Measurements from ENCODE around the gene SHTN1.
A peak's percentile ranks its signal among the peaks of the same experiment; 100 is the strongest.

Gene SHTN1, protein sequence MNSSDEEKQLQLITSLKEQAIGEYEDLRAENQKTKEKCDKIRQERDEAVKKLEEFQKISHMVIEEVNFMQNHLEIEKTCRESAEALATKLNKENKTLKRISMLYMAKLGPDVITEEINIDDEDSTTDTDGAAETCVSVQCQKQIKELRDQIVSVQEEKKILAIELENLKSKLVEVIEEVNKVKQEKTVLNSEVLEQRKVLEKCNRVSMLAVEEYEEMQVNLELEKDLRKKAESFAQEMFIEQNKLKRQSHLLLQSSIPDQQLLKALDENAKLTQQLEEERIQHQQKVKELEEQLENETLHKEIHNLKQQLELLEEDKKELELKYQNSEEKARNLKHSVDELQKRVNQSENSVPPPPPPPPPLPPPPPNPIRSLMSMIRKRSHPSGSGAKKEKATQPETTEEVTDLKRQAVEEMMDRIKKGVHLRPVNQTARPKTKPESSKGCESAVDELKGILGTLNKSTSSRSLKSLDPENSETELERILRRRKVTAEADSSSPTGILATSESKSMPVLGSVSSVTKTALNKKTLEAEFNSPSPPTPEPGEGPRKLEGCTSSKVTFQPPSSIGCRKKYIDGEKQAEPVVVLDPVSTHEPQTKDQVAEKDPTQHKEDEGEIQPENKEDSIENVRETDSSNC

DNA sequence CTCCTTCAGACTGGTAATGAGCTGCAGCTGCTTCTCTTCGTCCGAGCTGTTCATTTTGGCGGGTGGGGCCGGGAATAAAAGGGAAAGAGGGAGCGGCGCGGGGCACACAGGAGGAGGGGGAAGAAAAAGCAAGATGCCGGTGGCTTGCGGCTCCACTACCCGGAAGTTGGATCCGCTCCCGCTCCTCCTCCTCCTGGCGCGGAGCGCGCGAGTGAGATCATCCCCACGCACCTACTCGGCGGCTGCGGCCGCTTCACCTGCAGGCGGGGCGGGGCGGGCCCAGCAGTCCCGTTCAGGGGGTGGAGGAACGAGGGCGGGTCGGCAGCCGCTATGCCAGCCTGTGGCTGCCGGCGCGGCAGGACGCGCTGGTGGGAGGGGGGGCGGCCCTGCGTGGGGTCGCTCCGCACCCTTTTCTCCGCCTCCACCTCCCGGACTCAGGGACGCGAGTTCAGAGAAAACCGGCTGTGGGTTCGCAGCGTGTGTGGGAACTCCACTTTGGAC, at the start of gene SHTN1:
SHTN1 (minus strand) TSS at position 162 of the 501 bp plus-strand sequence; CDS start at position 54, 108 bp downstream.
- Histone ChIP-seq H3K9me3 (ENCODE audit: low read depth, low read length) (no peaks in the 10 kb centered on the region), H3K36me3 (ENCODE audit: insufficient read depth, low read length) (no peaks in the 10 kb centered on the region), H3K4me3 (peak within 1 kb of the TSS; percentile 85), H3K27ac (no peak within 1 kb of the TSS), H3K9ac (ENCODE audit: insufficient read length) (peak within 1 kb of the TSS; percentile 74)
- TF ChIP-seq FOXP2 (optimal IDR thresholded peaks at IDR 0.05; ENCODE audit: control extremely low read depth, extremely low read length, insufficient read depth): no peak
- no peak for TF ChIP-seq EZH2 (IDR thresholded peaks at IDR 0.05)
- peak; percentile 21; the same call in 1 of the 2 replicates for TF ChIP-seq POLR2AphosphoS5 (IDR thresholded peaks at IDR 0.05; ENCODE audit: borderline replicate concordance, low read depth, low read length)
- no peak for DNase-seq (ENCODE audit: low read depth, low spot score)

DNA sequence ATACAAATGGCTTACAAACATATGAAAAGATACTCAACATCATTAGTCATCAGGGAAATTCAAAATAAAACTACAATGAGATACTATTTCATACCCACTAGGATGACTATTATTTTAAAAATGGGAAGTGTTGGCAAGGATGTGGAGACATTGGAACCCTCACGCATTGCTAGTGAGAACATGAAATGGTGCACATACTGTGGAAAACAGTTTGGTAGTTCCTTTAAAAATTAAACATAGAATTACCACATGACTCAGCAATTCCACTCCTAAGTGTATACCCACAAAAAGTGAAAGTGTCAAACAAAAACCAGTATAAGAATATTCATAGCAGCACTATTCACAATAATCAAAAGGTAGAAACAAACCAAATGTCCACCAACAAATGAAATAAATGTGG, 48.5 kb upstream of the SHTN1 start:
- Histone ChIP-seq H3K36me3 (ENCODE audit: insufficient read depth, low read length) (no peaks in the 10 kb centered on the region), H3K4me3 (no peak overlapping the region), H3K9ac (ENCODE audit: insufficient read length) (no peak overlapping the region), H3K9me3 (ENCODE audit: low read depth, low read length) (no peaks in the 10 kb centered on the region), H3K27ac (no peak overlapping the region)
- no peak for TF ChIP-seq FOXP2 (optimal IDR thresholded peaks at IDR 0.05; ENCODE audit: control extremely low read depth, extremely low read length, insufficient read depth)
- TF ChIP-seq POLR2AphosphoS5 (IDR thresholded peaks at IDR 0.05; ENCODE audit: borderline replicate concordance, low read depth, low read length): no peak
- no peak for TF ChIP-seq EZH2 (IDR thresholded peaks at IDR 0.05)
- no peak for DNase-seq (ENCODE audit: low read depth, low spot score)

DNA sequence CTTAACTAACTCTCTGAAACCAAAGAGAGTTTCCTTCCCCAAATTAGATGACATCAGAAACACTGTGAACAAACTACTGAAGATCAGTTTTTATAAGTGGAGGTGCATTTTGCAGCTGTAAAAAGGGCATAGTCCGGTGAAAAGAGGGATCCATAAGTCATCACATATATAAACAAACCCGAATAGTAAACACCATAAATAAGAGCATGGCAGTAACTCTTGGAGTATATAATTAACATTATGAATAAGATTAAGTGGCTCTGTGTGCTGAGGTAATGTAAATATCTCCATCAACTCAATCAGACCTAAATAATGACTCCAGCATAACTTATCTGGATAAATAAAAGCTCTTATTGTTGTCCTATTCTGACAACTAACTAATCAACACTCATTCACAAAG, 43.0 kb upstream of the SHTN1 start:
- Histone ChIP-seq H3K9ac (ENCODE audit: insufficient read length) (no peak overlapping the region), H3K9me3 (ENCODE audit: low read depth, low read length) (no peaks in the 10 kb centered on the region), H3K4me3 (no peak overlapping the region), H3K27ac (no peak overlapping the region), H3K36me3 (ENCODE audit: insufficient read depth, low read length) (no peaks in the 10 kb centered on the region)
- DNase-seq (ENCODE audit: low read depth, low spot score): no peak
- no peak for TF ChIP-seq POLR2AphosphoS5 (IDR thresholded peaks at IDR 0.05; ENCODE audit: borderline replicate concordance, low read depth, low read length)
- TF ChIP-seq EZH2 (IDR thresholded peaks at IDR 0.05): no peak
- TF ChIP-seq FOXP2 (optimal IDR thresholded peaks at IDR 0.05; ENCODE audit: control extremely low read depth, extremely low read length, insufficient read depth): no peak

DNA sequence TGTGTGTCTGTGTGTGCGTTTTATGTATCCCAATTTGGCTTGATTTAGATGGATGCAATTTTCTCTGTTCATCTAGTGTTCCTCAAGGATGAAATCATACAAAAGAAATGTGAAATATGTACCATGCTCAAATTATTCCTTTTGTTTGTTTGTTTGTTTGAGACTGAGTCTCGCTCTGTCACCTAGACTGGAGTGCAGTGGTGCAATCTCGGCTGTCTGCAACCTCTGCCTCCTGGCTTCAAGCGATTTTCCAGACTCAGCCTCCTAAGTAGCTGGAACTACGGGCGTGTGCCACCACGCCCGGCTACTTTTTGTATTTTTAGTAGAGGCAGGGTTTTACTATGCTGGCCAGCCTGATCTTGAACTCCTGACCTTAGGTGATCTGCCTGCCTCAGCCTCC, 11.3 kb upstream of the SHTN1 start:
- no peak for TF ChIP-seq EZH2 (IDR thresholded peaks at IDR 0.05)
- no peak for TF ChIP-seq FOXP2 (optimal IDR thresholded peaks at IDR 0.05; ENCODE audit: control extremely low read depth, extremely low read length, insufficient read depth)
- no peak for TF ChIP-seq POLR2AphosphoS5 (IDR thresholded peaks at IDR 0.05; ENCODE audit: borderline replicate concordance, low read depth, low read length)
- H3K4me3 ChIP-seq: no peak overlapping the region
- no peaks in the 10 kb centered on the region for H3K36me3 ChIP-seq (ENCODE audit: insufficient read depth, low read length)
- no peak overlapping the region for H3K27ac ChIP-seq
- no peak overlapping the region for H3K9ac ChIP-seq (ENCODE audit: insufficient read length)
- no peak for DNase-seq (ENCODE audit: low read depth, low spot score)
- no peaks in the 10 kb centered on the region for H3K9me3 ChIP-seq (ENCODE audit: low read depth, low read length)

- TF ChIP-seq POLR2AphosphoS5 (IDR thresholded peaks at IDR 0.05; ENCODE audit: borderline replicate concordance, low read depth, low read length) (no peak), EZH2 (IDR thresholded peaks at IDR 0.05) (no peak), FOXP2 (optimal IDR thresholded peaks at IDR 0.05; ENCODE audit: control extremely low read depth, extremely low read length, insufficient read depth) (no peak)
- H3K36me3 ChIP-seq (ENCODE audit: insufficient read depth, low read length): no peaks in the 10 kb centered on the region
- no peak overlapping the region for H3K9ac ChIP-seq (ENCODE audit: insufficient read length)
- no peak overlapping the region for H3K27ac ChIP-seq
- no peaks in the 10 kb centered on the region for H3K9me3 ChIP-seq (ENCODE audit: low read depth, low read length)
- no peak overlapping the region for H3K4me3 ChIP-seq
- no peak for DNase-seq (ENCODE audit: low read depth, low spot score)
These were observed 9.8 kb upstream of the SHTN1 start for GRCh38 chr10:117014835-117015234.

- Histone ChIP-seq H3K9ac (ENCODE audit: insufficient read length) (no peak overlapping the region), H3K27ac (no peak overlapping the region), H3K9me3 (ENCODE audit: low read depth, low read length) (no peaks in the 10 kb centered on the region), H3K4me3 (no peak overlapping the region), H3K36me3 (ENCODE audit: insufficient read depth, low read length) (no peaks in the 10 kb centered on the region)
- DNase-seq (ENCODE audit: low read depth, low spot score): no peak
- TF ChIP-seq FOXP2 (optimal IDR thresholded peaks at IDR 0.05; ENCODE audit: control extremely low read depth, extremely low read length, insufficient read depth) (no peak), POLR2AphosphoS5 (IDR thresholded peaks at IDR 0.05; ENCODE audit: borderline replicate concordance, low read depth, low read length) (no peak), EZH2 (IDR thresholded peaks at IDR 0.05) (no peak)
These were observed 2.1 kb upstream of the SHTN1 start for GRCh38 chr10:117007080-117007479.

- peak overlapping the region; percentile 85 for H3K4me3 ChIP-seq
- peak overlapping the region; percentile 74 for H3K9ac ChIP-seq (ENCODE audit: insufficient read length)
- no peak overlapping the region for H3K27ac ChIP-seq
- H3K9me3 ChIP-seq (ENCODE audit: low read depth, low read length): no peaks in the 10 kb centered on the region
- H3K36me3 ChIP-seq (ENCODE audit: insufficient read depth, low read length): no peaks in the 10 kb centered on the region
- TF ChIP-seq POLR2AphosphoS5 (IDR thresholded peaks at IDR 0.05; ENCODE audit: borderline replicate concordance, low read depth, low read length): no peak
- no peak for TF ChIP-seq FOXP2 (optimal IDR thresholded peaks at IDR 0.05; ENCODE audit: control extremely low read depth, extremely low read length, insufficient read depth)
- TF ChIP-seq EZH2 (IDR thresholded peaks at IDR 0.05): no peak
- no peak for DNase-seq (ENCODE audit: low read depth, low spot score)
These were observed 604 bp upstream of the SHTN1 start for GRCh38 chr10:117005527-117006055.

Data from SK-N-MC (cell line).